Stimulated activated CD8-positive, alpha-beta memory T cell treated with anti-CD3 and anti-CD28 coated beads, Interleukin-4, amount 100 ng/mL, for 4 hours (primary cell): Measurements from ENCODE around the gene GAB2.
"Not testable (repeated sequence)": the region's sequence is repeated elsewhere in the genome, so short reads cannot be mapped to it uniquely, and the experiment has no call there.

ENCODE experiments used
- DNase-seq, 2 donors: peaks; one replicate each; pipeline ENCODE4 v3.0.0-alpha.2; 2020; ENCODE audit warnings: low read depth in 2 of 2, low spot score in 1 of 2

The GAB2 gene

GRCh38 chr11:78254268-78254667 is 163.4 kb downstream of the GAB2 start:
- no peak for DNase-seq

- no peak for DNase-seq
Measured at GRCh38 chr11:78253797-78254196, 163.8 kb downstream of the GAB2 start.

GRCh38 chr11:78251083-78251775 is 166.4 kb downstream of the GAB2 start:
- DNase-seq: no peak

GRCh38 chr11:78250099-78250498 is 167.5 kb downstream of the GAB2 start:
- no peak for DNase-seq

- DNase-seq: no peak
Measured at GRCh38 chr11:78248903-78249302, 168.7 kb downstream of the GAB2 start.

- no peak for DNase-seq
Measured at GRCh38 chr11:78248191-78248590, 169.4 kb downstream of the GAB2 start.

GRCh38 chr11:78244546-78245255 is 172.9 kb downstream of the GAB2 start:
- no peak for DNase-seq

- no peak for DNase-seq
Measured at GRCh38 chr11:78244080-78244479, 173.5 kb downstream of the GAB2 start.

GRCh38 chr11:78241475-78241874 is 176.1 kb downstream of the GAB2 start:
- DNase-seq: no peak

GRCh38 chr11:78239781-78240180 is 177.8 kb downstream of the GAB2 start:
- DNase-seq: no peak

- DNase-seq: no peak
Measured at GRCh38 chr11:78237293-78238046, 180.2 kb downstream of the GAB2 start.

GRCh38 chr11:78234006-78234405 is 183.6 kb downstream of the GAB2 start:
- no peak for DNase-seq

- DNase-seq: not testable (repeated sequence)
Measured at GRCh38 chr11:78233046-78233445, 184.6 kb downstream of the GAB2 start.

- DNase-seq: no peak
Measured at GRCh38 chr11:78231962-78232501, 185.6 kb downstream of the GAB2 start.

- no peak for DNase-seq
Measured at GRCh38 chr11:78230161-78230877, 187.3 kb downstream of the GAB2 start.

GRCh38 chr11:78229106-78229505 is 188.5 kb downstream of the GAB2 start:
- DNase-seq: no peak

GRCh38 chr11:78228467-78228866 is 189.2 kb downstream of the GAB2 start:
- DNase-seq: no peak

GRCh38 chr11:78227921-78228320 is 189.7 kb downstream of the GAB2 start:
- DNase-seq: no peak

- DNase-seq: no peak
Measured at GRCh38 chr11:78226684-78227680, 190.6 kb downstream of the GAB2 start.

GRCh38 chr11:78224906-78225420 is 192.7 kb downstream of the GAB2 start:
- DNase-seq: no peak
